Measurements from ENCODE around the gene ZFYVE27. TPM values are rescaled to one million over a fixed set of nuclear protein-coding genes. Genes with fewer than 3 reads are reported as not detected.

ZFYVE27 gene
- polyA plus RNA-seq, 1 donor: 14.7 TPM

DNA sequence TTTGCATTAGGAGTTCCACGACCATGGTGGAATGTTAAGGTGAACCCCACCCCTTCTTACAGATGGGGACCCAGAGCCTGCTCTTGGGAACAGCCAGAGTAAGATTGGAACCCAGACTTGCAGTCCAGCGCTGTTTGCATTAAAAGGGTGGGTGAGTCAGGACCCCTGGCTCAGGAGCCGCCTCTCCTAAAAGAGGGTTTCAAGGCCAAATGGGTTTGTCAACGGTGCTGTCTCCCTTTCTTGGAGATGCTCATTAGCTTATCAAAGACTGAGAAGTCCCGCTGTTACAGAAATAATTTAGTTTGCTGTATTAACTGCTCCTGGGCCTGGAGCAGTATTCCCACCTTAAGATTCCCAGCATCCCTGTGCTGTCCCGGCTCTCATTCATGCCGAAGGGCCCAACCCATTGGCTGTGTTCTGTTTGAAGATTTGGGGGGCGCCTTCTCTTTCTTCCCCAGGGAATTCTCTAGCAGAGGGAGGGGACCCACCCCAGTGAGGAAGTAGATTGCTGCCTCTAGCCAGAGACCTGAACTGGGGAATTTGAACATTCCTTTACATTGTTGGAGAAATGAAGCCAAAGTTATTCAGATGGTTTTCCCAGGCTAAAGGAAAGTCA, 21.6 kb upstream of the ZFYVE27 start:
- no peak for DNase-seq

DNA sequence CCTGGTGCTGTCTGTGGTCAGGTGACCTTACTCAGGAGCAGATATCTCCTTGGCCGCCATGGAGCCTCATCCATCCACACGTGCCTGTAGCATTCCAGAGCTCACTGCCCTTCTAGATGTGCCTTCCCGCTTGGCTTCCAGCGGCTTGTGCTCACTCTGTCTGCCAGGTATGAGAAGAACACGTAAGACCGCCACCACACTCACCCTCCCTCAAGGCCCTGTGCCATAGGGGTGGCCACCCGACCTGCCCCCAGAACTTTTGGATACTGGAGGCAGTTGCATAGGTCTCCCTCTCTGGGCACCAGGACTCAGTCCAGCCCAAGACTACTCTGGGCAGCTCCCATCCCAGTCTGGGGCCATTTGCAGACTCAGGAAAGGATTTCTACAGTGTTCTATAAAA, 19.3 kb upstream of the ZFYVE27 start:
- no peak for DNase-seq

DNA sequence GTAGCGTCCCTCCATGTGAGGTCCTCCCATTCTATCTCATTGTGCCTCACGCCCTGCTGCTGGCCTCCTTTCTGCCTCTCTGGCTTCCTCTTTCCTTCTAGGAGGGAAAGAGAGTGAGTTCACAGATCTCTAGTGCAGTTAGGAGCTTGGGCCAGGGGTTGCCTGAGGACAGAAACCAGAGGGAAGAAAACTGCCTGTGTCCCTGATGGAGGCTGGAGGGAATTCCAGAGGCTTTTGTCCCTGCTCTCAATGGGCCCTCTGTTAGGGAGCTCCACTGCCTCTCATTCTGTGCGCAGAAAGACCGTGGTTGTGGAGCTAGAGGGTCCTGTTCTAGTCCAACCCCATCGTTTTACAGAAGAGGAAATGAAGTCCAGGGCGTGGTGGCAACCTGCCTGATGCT, 18.8 kb upstream of the ZFYVE27 start:
- DNase-seq: no peak

DNA sequence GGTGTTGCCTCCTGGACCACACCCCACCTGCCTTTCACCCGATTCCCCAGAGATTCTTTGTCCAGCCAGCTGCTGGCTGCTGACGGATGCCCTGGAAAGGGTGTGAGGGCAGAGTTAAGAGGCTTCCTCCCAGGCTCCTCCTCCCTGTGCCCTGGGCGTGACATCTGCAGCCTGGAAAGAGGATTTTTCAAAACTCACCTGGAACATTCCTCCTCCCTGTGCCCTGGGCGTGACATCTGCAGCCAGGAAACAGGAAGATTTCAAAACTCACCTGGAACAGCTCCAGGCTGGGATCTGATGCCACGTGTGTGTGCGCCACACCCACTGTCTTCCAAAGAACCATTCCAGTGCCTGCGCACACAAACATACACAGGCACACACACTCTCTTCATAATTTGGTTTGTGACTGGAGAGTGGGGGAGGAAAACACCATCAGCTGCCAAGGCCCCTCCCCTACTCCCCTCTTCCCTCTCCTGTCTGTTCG, 18.2 kb upstream of the ZFYVE27 start:
- DNase-seq: no peak

DNA sequence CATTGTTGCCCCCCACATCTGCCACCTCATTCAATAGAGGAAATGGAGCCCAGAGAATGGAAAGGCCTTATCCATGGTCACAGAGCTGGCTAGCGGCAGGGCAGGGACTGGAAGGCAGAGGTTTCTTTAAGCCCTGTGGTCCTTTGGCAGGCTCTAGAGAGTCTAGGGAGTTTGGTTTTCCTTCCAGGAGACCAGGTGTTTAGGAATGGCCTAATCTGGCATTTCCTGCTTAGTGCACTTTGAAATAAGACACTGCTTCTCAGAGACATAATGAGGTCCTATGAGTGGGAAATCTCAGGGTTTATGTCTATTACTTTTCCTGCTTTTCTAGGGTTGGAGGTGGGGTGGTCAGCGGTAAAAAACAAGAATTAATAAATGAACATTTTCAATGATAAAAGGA, 17.3 kb upstream of the ZFYVE27 start:
- no peak for DNase-seq

DNA sequence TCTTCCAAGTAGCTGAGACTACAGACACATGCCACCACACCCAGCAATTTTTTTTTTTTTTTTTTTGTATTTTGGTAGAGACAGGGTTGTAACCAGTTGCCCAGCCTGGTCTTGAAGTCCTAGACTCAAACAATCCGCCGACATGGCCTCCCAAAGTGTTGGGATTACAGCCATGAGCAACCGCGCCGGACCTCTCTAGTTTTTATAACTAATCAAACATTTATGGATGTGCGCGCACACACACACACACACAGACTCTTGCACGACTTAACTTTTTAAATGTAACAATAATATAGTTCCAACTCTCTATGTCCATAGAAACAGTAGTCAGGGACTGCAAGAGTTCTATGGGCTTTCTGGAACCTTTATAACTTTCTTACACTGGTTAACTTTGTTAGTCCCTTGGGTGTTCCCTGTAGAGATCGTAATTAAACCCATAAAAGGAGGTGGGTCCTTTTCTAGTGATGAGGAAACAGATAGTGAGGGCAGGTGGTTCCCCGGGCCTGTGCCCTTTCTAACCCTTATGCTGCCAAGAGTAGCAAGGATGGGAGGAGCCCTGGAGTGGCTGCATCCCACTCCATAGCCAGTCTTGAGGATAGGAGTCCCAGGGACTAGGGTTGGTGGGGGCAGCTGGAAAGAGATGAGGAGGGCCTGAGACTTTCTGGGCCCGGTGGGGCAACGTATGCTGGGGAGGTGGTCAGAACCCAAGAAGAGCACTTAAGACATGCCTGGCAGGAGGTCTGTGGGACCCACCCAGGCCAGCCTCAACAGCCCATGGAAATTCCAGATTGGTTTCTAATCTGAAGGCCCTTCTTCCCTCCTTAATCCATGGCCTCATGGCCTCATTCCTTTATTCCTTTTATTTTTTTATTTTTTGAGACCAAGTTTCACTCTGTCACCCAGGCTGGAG, 14.8 kb upstream of the ZFYVE27 start:
- DNase-seq: no peak

DNA sequence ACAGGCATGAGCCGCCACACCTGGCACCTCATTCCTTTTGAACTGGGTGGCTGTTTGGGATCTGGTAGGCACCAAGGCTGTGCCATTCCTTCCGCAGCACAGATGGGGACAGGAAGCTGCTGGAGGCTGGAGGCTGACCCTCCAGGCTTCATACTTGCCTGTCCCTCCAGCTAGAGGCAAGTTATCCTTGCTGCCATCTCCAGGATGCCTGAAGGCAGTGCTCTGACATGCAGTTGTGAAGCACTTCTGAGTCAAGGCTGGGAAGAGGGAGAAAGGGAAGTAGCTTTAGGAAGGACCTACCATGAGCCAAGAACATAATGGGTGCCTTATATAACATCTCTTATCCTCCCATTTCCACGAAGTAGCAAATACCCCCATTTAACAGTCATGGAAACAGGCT, 13.9 kb upstream of the ZFYVE27 start:
- DNase-seq: no peak

DNA sequence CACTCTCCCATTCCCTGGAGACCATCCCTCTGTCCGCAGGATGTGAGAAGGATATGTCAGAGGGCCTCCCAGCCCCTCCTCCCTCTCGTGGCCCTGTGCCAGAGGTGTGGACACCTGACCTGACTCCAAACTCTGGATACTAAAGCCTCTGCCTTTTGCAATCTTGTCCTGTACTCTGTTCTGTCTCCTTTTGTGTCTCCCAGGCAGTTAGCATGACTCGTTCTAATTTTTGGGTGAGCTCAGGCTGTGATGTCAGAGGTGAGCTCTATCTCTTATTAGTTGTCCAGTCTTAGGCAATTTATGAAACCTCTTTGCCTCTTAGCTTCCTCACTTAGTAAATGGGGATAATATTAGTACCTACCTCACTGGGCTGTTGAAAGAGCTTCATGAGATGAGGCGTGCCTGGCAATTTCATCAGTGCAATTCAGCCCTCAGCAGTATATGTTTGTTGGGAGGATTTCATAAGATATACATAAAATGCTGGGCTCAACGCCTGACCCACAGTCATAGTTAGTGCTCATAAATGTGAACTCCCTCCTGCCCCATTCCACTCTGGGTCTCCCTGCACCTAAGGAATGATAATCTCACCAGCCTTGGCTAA, 12.5 kb upstream of the ZFYVE27 start:
- no peak for DNase-seq

DNA sequence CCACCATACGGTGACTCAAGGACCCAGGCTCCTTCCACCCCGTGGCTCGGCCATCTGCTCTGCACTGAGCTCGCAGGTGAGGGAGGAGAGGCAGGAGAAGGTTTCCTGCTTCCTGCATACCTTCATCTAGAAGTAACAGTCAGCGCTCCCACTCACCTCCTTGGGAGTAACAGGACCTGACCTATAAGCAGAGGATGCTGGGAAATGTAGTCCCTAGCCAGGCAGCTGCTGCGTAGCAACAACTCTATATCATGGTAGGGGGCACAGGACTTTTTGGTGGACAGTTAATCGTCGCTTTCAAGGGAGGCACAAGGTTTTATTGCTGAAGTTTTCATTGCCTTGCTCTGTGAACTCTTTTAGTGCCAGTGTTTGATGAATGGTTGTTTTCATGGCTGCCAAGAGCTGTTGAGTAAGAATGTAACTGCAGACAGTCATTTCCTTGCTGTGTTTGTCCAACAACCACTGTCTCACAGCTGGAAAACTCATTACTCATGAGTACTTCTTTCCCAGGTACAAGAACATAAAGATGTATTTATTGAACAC, 10.2 kb upstream of the ZFYVE27 start:
- DNase-seq: peak; percentile 71

DNA sequence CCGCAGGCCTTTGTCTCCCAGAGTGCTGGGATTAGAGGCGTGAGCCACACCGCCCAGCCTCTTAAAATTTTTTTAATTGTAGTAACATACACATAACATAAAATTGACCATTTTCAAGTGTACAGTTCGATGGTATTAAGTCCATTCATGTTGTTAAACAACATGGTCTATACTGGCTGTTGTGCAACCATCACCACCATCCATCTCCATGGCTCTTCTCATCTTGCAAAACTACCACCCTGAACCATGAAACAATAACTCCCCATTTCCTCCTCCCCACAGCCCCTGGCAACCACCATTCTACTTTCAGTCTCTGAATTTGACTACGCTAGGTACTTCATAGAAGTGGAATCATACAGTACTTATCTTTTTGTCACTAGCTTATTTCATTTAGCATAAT, 7.9 kb upstream of the ZFYVE27 start:
- DNase-seq: no peak

DNA sequence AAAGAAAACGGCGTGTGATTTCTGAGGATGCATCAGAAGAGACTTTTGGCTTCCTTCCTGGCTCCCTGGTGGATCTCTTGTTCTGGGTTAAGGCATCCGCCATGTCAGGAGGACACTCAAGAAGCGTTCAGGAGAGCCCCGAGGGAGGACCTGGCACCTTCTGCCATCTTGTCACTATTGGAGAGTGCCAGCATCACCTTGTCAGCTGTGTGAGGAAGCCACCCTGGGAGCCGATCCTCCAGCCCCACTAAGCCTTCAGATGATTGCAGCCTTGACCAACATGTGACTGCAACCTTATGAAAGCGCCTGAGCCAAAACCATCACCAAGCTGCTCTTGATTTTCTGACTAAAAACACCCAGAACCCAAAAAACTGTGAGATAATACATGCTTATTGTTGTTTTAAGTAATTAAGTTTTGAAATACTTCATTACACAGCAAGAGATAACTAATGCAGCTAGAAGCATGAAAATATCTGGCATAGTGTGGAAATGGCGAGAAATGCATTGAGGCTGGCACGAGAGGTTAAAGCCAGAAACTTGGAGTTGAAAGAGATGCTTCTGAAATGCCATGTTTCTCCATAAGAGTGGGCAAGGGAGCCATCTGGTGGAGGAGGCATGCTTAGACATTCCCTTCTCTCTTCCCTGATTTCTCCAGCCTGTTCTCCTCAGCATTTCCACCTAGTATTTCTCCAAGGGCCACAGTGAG, 5.4 kb upstream of the ZFYVE27 start:
- peak; percentile 69 for DNase-seq

DNA sequence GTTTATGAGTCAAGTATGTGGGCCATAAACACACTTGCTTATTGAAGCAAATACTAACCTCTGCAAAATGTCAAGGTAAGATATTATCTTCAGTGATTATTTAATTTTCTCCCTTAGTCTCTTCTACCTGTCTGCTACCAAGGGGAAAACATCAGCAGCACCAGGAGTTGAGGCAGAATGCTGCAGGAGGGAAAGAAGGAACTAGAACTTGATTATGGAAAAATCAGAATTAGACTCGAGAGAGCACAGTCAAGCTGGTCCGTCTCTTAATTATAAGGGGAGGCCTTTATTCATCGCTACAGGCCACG, 4.9 kb upstream of the ZFYVE27 start:
- no peak for DNase-seq

DNA sequence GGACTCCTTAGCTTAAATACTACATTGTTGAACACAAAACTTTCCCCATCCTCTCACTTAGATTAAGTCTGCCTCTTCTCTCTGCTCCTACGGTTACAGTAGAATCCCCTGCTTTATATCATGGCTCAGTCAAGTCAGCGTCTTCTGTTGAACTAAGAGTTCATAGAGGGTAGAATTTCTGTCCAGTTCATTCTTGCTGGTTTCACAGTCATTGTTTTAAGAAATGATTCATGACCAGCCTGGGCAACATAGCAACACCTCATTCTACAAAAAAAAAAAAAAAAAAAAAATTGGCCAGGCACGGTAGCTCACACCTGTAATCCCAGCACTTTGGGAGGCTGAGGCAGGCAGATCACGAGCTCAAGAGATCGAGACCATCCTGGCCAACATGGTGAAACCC, 3.7 kb upstream of the ZFYVE27 start:
- no peak for DNase-seq

DNA sequence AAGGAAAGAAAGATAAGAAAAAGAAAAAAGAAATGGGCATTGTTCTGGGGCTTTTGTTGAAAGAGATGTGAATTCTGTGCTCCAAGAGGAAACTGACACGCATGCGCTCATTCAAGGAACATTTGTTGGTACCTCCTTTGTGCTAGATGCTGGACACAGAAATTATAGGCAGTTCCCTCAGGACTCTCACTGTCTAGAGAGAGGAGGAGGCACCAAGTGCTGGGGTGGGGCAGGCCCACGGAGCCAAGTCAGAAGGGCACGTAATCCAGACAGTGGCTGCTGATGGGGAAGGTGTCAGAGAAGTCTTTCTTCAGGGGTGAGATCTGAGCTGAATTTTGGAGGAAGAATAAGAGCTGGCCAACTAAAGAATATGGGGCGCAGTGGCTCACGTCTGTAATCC, 2.9 kb upstream of the ZFYVE27 start:
- DNase-seq: no peak

DNA sequence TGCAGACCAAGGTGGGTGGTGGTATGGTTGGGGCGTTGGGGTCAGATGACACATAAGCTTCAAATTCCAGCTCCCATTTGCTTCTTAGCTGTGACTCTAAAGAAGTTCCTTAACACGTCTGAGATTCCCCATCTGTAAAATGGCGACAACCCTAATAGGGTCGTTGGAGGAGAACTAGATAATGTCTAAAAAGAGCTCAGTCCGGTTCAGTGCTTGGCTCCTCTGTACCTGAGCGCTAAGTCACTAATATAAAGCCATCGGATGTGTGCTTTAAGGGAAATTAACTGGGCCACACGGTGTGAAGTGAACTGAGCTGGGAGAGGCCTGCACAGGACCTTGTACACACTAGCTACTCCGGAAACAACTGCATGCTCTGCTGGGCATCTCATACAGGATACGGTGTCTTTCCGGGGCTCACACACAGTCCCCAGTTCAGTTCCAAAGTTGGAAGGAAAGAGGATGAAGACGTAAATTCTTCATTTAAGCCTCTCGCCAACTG, 476 bp upstream of the ZFYVE27 start:
- DNase-seq: no peak

DNA sequence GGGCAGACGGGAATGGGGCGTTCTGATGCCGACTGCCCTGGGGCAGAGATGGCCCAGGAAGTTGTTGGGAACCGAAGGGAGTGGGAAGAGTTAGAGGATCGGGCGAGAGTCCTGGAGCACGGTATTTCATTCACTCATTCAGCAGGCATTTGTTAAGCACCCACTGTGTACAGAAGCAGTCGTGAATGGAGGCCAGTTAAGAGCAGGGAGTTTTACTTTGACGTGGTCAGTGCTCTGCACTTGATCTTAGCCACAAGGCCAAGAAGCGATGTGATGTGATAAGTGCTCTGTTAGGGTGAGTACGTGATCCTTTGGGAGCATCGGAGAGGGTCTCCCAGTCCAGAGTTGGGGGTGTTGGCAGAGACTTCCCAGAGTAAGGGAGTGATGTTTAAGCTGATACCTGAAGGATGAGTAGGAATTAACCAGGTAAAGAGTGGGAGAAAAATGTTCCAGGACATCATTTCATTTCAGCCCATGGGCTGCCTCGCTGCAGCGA, 890 bp downstream of the ZFYVE27 start:
- no peak for DNase-seq

DNA sequence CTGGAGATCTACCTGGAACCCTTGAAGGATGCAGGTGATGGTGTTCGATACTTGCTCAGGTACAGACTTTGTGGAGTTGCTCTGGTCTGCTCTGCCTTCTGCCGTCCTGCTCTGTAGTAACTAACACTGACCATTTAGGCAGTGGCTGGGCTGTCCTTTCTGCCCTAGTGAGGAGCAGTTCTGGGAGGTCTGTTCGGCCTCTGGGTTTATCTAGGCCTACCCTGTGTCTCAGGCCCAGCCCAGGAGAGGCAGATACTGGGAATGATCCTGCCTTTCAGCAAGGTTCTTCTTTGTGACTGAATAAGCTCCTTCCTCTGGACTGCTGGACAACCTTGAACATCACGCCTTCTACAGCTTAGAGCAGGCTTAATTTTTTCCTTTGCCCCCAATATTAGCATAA, 1.7 kb downstream of the ZFYVE27 start:
- no peak for DNase-seq

DNA sequence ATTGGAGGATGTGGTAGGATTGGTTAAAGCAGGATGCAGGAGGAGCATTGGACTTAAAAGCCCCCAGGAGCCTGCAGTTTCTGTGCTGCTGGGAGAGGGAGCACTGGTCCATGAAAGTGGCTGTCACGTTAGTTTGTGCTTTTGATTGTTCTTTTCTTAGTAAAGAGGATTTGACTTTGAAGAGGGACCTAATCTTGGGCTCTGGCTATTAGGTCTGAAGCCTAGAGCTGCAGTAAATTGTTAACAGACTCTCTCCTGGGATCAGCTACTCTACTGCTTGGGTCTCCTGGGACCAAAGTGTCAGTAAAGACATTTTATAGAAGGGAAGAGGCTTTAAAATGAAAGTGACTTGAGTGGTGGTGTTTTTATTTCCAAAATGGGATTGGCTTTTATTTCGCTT, 3.7 kb downstream of the ZFYVE27 start:
- no peak for DNase-seq

DNA sequence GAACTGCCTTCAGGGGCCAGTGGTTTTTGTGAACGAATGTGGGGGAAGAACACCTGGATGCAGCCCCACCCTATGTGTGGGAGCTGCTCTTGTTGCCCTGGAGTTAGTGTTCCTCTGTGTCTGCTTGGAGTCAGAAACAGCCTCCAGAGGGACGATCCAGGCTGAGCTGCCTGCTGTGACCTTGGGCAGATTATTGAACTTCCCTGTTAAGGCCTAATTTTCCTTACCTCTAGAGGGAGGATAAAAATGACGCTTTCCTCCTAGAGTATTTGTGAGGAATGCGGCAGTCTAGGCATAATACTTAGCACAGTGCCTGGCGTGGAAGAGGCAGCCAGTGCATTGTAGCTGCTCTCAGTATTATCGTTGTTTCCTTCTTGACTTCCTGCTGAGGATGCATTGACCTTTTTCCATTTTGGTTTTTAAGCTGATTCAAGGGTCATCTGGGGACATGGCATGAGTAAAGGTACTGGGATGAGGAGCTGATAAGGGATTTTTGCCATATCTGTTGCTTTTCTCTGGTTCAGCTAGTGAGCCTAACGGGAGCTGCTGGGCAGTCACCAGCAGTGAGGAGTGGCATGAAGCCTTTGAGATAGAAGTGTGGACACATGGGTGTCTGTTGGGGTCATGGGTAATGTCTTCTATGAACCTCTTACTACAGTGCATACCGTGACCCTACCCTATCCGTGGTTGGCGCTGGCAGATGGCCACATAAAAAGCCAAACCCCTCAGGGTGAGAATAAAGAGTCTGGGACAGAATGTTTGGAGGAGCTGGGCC, 6.4 kb downstream of the ZFYVE27 start:
- DNase-seq: no peak

DNA sequence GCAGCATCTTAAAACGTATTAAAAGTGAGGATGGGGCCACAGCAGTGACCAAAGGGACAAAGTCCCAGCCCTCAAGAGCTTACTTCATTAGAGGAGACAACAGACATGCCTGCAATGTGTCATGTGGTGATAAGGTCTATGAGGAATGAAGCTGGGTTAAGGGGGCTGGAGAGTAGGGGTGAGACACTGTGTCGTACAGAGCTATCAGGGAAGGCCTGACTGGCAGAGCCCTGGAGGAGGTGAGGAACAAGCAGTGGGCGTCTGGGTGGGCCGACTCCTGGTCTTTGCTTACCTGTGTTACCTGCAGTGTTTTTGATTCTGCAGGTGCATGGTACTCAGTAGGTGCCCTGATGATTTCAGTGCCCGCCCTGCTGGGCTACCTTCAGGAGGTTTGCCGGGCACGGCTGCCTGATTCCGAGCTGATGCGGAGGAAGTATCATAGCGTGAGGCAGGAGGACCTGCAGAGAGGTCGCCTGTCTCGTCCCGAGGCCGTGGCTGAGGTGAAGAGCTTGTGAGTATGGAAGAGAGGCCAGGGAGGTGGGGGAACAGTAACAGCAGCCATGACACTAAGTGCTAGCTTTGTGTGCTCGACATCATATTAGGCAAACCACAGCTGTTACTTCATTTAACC, 7.6 kb downstream of the ZFYVE27 start:
- DNase-seq: no peak

DNA sequence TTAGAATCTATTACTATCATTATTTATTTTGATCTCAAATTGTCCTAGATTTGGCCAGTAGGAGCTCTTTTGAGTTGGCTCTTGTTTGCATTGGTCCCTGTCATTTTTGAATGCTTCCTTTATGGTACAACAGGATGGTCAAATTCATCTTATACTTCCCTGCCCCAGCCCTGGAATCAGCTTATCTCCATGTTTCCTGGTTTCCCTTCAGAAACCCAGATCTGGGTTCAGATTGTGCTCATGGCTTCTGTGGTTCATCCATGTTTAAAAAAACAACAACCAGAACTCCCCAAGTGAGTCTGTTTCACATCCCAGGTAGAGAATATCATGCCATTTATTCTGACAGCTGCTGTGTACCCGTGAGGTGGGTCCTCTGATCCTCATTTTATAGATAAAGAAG, 10.6 kb downstream of the ZFYVE27 start:
- no peak for DNase-seq
